ENCODE measurements around the gene ARL8B.
"Not testable (repeated sequence)": the region's sequence is repeated elsewhere in the genome, so short reads cannot be mapped to it uniquely, and the experiment has no call there.

The ARL8B gene

DNA sequence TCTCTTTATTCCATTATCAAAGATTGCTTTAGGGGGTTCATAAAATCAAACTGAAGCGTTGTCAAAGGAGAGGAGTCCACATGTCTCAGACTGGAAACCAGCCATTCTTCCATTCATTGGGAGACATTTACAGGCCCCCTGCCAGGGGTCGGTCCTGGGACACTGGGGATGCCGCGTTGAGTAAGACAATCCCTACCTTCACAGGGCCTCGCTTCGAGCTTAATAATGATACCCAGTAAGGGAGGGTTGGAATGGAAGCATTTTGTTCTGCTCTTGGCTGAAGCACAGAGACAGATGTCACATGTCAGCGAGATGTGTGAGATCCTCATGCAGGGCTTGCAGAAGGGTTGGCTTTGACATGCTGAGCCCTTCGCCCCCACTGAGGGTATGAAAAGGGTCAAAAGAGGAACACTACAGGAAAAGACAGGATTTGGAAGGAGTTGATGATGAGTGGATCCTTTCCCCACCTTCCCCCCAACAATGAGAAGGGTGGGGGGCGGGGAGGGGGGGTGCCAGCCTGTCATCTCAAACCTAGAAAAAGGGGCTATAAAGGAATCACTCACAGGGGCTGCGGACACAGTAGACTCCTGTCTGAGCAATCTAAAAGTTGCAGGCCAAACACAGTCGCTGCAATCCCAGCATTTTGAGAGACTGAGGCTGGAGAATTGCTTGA lies 25.6 kb upstream of the ARL8B start:
- FAIRE-seq (no peak), DNase-seq (ENCODE audit: insufficient read length, low spot score) (no peak)
- TF ChIP-seq POLR2A (IDR thresholded peaks at IDR 0.05; ENCODE audit: low read depth, low read length) = no peak

DNA sequence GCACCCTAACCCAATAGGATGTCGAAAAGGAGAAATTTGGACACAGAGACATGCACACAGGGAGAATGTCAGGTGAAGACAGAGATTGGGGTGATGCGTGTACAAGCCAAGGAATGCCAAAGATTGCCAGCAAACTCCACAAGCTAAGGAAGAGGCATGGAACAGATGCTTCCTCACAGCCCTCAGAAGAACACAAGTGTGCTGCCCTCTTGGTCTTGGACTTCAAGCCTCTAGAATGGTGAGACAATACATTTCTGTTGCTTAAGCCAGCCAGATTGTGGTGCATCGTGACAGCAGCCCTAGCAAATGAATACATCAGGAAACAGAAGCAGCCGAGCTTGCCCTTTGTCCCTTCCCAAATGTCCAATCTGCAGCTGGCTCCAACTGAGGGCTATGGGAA lies 23.7 kb upstream of the ARL8B start:
- FAIRE-seq (no peak), DNase-seq (ENCODE audit: insufficient read length, low spot score) (no peak)
- TF ChIP-seq POLR2A (IDR thresholded peaks at IDR 0.05; ENCODE audit: low read depth, low read length) = no peak

- no peak for DNase-seq (ENCODE audit: insufficient read length, low spot score)
- no peak for TF ChIP-seq POLR2A (IDR thresholded peaks at IDR 0.05; ENCODE audit: low read depth, low read length)
- no peak for FAIRE-seq
Observed at GRCh38 chr3:5102532-5102931, 19.6 kb upstream of the ARL8B start.

- no peak for TF ChIP-seq POLR2A (IDR thresholded peaks at IDR 0.05; ENCODE audit: low read depth, low read length)
- FAIRE-seq (no peak), DNase-seq (ENCODE audit: insufficient read length, low spot score) (no peak)
Observed at GRCh38 chr3:5103743-5104142, 18.3 kb upstream of the ARL8B start.

GRCh38 chr3:5105050-5105449 lies 17.0 kb upstream of the ARL8B start:
- no peak for TF ChIP-seq POLR2A (IDR thresholded peaks at IDR 0.05; ENCODE audit: low read depth, low read length)
- no peak for DNase-seq (ENCODE audit: insufficient read length, low spot score)

DNA sequence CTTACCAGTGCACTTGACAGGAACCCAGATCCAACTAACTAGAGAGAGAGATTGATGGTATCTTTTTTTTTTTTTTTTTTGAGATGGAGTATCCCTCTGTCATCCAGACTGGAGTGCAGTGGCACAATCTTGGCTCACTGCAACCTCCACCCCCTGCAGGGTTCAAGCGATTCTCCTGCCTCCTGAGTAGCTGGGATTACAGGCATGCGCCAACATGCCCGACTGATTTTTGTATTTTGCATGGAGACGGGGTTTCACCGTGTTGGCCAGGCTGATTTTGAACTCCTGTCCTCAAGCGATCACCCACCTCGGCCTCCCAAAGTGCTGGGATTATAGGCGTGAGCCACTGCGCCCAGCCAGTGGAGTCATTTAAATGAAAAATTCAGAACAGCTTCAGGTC lies 15.7 kb upstream of the ARL8B start:
- FAIRE-seq = not testable (repeated sequence)

More at GRCh38 chr3:5105050-5105449, 17.0 kb upstream of the ARL8B start:
- FAIRE-seq = no peak

GRCh38 chr3:5106933-5107334 lies 15.2 kb upstream of the ARL8B start:
- not testable (repeated sequence) for FAIRE-seq

More for the DNA sequence above, 15.7 kb upstream of the ARL8B start:
- DNase-seq (ENCODE audit: insufficient read length, low spot score) = not testable (repeated sequence)

GRCh38 chr3:5110337-5110736 lies 11.8 kb upstream of the ARL8B start:
- no peak for TF ChIP-seq POLR2A (IDR thresholded peaks at IDR 0.05; ENCODE audit: low read depth, low read length)
- DNase-seq (ENCODE audit: insufficient read length, low spot score) (no peak), FAIRE-seq (no peak)

More at GRCh38 chr3:5106933-5107334, 15.2 kb upstream of the ARL8B start:
- not testable (repeated sequence) for DNase-seq (ENCODE audit: insufficient read length, low spot score)

DNA sequence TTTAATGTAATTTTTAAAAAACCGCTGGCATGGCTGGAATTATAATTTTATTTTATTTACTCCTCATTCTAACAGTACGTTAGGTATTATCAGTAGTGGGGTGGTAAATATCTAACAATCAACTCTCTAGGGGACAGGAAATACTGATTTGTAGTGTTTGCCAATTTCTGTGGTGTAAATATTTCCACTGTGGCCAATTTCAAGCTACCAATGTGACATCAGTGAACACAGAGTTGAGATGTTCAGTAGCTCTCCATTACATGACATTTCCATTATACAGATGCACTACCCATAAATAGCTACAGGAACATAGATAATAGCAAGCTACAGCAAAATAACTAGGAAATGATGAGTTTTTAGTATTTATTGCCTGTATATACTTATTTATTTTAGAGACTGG lies 10.0 kb upstream of the ARL8B start:
- DNase-seq (ENCODE audit: insufficient read length, low spot score) = no peak
- no peak for FAIRE-seq
- no peak for TF ChIP-seq POLR2A (IDR thresholded peaks at IDR 0.05; ENCODE audit: low read depth, low read length)

GRCh38 chr3:5113726-5114125 lies 8.4 kb upstream of the ARL8B start:
- not testable (repeated sequence) for FAIRE-seq; DNase-seq (ENCODE audit: insufficient read length, low spot score)

GRCh38 chr3:5115506-5116162 lies 6.5 kb upstream of the ARL8B start:
- no peak for DNase-seq (ENCODE audit: insufficient read length, low spot score)
- no peak for FAIRE-seq
- TF ChIP-seq POLR2A (IDR thresholded peaks at IDR 0.05; ENCODE audit: low read depth, low read length) = no peak

DNA sequence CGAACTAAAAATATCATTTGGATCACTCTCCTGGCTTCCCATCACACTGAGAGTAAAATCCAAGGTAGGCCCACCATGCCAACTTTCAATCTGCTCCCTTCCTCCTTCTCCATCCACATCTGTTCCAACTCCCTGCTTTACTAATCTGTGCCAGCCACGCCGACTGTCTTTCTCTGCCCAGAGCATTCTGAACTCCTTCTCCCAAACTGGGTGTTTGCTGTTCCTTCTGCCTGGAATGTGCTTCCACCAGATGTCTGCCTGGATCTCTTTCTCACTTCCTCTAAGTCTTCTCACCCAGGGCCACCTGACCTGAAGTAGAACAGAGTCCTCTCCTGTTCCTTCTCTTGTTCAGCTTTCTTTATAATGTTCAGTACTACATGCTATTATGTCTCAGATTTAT lies 5.6 kb upstream of the ARL8B start:
- TF ChIP-seq POLR2A (IDR thresholded peaks at IDR 0.05; ENCODE audit: low read depth, low read length) = no peak
- no peak for DNase-seq (ENCODE audit: insufficient read length, low spot score)
- FAIRE-seq = no peak

- no peak for TF ChIP-seq POLR2A (IDR thresholded peaks at IDR 0.05; ENCODE audit: low read depth, low read length)
- no peak for FAIRE-seq
- no peak for DNase-seq (ENCODE audit: insufficient read length, low spot score)
Observed at GRCh38 chr3:5120446-5120845, 1.6 kb upstream of the ARL8B start.

GRCh38 chr3:5122741-5123706 lies 932 bp downstream of the ARL8B start:
- no peak for TF ChIP-seq POLR2A (IDR thresholded peaks at IDR 0.05; ENCODE audit: low read depth, low read length)
- peak; percentile 64 for FAIRE-seq
- no peak for DNase-seq (ENCODE audit: insufficient read length, low spot score)
